Activated B cell treated with CpG ODN at 0.5 μM for 24 hours (primary cell): ENCODE measurements around the gene NLK. TPM values are rescaled to one million over a fixed set of nuclear protein-coding genes. Genes with fewer than 3 reads are reported as not detected.
"Not testable (repeated sequence)": the region's sequence is repeated elsewhere in the genome, so short reads cannot be mapped to it uniquely, and the experiment has no call there.

Source experiments
- ATAC-seq: fragments of 200-7000 bp; cut with Tn5 transposase; one replicate; pipeline ENCODE4 v1.10.0; 2021; ENCODE audit warnings: low read depth, mild to moderate bottlenecking, moderate library complexity
- CTCF ChIA-PET: fragments of 350-600 bp; sonication (Branson Sonifier 250); formaldehyde crosslinking; loops from one replicate; lab custom pipeline; 2021; ENCODE audit warnings: antibody characterized with exemption; lab: Charles Lee
- POLR2A ChIA-PET: fragments of 350-600 bp; sonication (Branson Sonifier 250); formaldehyde crosslinking; loops from one replicate; lab custom pipeline; 2021; ENCODE audit warnings: antibody characterized with exemption; lab: Charles Lee
- DNase-seq: peaks from one replicate; pipeline ENCODE4 v3.0.0; 2022
- H3K27ac Mint-ChIP-seq: one replicate; pipeline ENCODE4 v1.8.0; 2020; ENCODE audit warnings: mixed read lengths
- H3K27me3 Mint-ChIP-seq: one replicate; pipeline ENCODE4 v1.8.0; 2021; ENCODE audit warnings: mixed read lengths
- H3K36me3 Mint-ChIP-seq: one replicate; pipeline ENCODE4 v1.8.0; 2021; ENCODE audit warnings: low read depth, mixed read lengths
- H3K4me1 Mint-ChIP-seq: one replicate; pipeline ENCODE4 v1.8.0; 2021; ENCODE audit warnings: mixed read lengths
- H3K4me3 Mint-ChIP-seq: one replicate; pipeline ENCODE4 v1.8.0; 2020; ENCODE audit warnings: mild to moderate bottlenecking, mixed read lengths
- H3K9me3 Mint-ChIP-seq: one replicate; pipeline ENCODE4 v1.8.0; 2020; ENCODE audit warnings: mixed read lengths
- CTCF ChIP-seq: fragments of 200-600 bp; IDR thresholded peaks from one replicate; pipeline ENCODE4 v1.8.0; 2022; ENCODE audit warnings: antibody characterized with exemption, mild to moderate bottlenecking
- intact Hi-C: fragments of 100-400 bp; cut with micrococcal nuclease; formaldehyde crosslinking; loops from one replicate; pipeline ENCODE4 v1.15.1; 2024
- total RNA-seq: library from RNA; stranded (reverse); gene quantifications from 2 replicates; pipeline ENCODE4 v1.2.3, GENCODE V29; 2022

The NLK gene
- total RNA-seq, 1 donor from 2014 or later: 24.6 TPM

DNA sequence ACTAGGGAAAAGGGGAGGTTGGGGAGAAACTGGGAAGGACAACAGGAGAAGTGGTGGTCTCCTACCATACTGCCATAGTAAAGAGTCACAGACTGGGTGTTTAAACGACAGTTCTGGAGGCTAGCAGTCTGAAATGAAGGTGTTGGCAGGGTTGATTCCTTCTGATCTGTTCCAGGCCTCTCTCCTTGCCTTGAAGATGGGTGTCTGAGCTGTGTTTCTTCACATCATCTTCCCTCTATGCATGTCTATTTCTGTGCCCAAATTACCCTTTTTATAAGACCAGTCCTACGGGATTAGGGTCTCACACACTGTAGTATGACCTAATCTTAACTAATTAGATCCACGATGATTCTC lies 196.8 kb downstream of the NLK start:
- POLR2A ChIA-PET: no interaction called here

DNA sequence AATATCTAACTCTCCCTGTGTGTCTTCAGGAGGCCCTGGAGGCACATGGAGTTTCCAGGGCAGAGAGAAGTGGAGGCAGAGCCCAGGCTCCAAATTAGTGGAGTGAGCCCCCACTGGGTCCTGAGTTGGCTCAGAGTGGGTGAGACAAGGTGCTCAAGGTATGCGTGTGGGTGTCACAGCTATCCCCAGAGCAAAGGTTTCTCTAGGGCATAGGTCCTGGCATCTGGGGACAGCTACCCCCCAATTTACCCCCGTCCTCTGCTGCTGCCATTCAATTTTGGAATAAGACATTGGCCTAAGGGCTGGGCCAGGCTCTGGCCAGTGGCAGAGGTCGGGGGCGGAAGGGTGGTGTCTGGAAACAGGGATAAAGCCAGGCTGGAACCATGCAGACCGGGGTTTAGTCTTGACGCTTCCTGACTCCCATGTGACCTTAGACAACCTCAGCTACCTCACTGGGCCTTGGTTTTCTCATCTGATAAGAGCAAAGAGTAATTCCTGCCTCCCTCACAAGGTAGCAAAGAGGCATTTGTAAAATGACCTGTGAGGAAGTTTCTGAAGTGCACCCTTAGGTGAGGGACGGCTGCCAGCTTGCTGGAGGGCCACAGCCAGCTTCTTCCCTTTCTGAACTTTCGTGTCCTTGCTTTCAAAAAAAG lies 198.3 kb downstream of the NLK start:
- no peaks in the 10 kb centered on the region for H3K4me1 Mint-ChIP-seq
- POLR2A ChIA-PET: no interaction called here
- no peak overlapping the region for H3K27ac Mint-ChIP-seq
- intact Hi-C loops: no loop called here
- H3K27me3 Mint-ChIP-seq: peaks cover 10% of the 10 kb centered on the region
- ATAC-seq: no peak
- no peak for DNase-seq
- H3K9me3 Mint-ChIP-seq: no peaks in the 10 kb centered on the region
- no peaks in the 10 kb centered on the region for H3K36me3 Mint-ChIP-seq
- CTCF ChIA-PET: no interaction called here
- no peak overlapping the region for H3K4me3 Mint-ChIP-seq
- no peak for TF ChIP-seq CTCF

More for the DNA sequence above, 196.8 kb downstream of the NLK start:
- H3K27me3 Mint-ChIP-seq: peaks cover 15% of the 10 kb centered on the region
- intact Hi-C loops: no loop called here
- H3K36me3 Mint-ChIP-seq: no peaks in the 10 kb centered on the region
- CTCF ChIA-PET: no interaction called here
- DNase-seq (no peak), ATAC-seq (no peak)
- H3K9me3 Mint-ChIP-seq: no peaks in the 10 kb centered on the region
- no peaks in the 10 kb centered on the region for H3K4me1 Mint-ChIP-seq
- no peak for TF ChIP-seq CTCF
- no peak overlapping the region for H3K4me3 Mint-ChIP-seq
- no peak overlapping the region for H3K27ac Mint-ChIP-seq

DNA sequence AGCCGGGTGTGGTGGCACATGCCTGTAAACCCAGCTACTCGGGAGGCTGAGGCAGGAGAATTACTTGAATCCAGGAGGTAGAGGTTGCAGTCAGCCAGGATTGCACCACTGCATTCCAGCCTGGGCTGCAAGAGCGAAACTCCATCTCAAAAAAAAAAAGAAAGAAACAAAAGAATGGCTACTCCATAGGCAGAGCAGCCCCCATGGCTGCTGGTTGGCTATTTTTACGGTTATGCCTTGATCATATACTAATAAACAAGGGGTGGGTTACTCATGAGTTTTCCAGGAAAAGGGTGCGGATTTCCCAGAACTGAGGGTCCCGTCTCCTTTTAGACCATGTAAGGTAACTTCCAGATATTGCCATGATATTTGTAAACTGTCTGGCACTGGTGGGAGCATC lies 200.3 kb downstream of the NLK start:
- Mint-ChIP-seq H3K4me1 (no peaks in the 10 kb centered on the region), H3K36me3 (no peaks in the 10 kb centered on the region), H3K9me3 (no peaks in the 10 kb centered on the region), H3K4me3 (no peak overlapping the region), H3K27me3 (peaks cover 7% of the 10 kb centered on the region), H3K27ac (no peak overlapping the region)
- ATAC-seq (no peak), DNase-seq (no peak)
- intact Hi-C loops: no loop called here
- CTCF ChIA-PET: no interaction called here
- POLR2A ChIA-PET: interaction anchor here (0.7 kb wide), 1 partner anchor 205 kb away, joined by 3 read pairs; no protein-coding TSS in a partner anchor
- no peak for TF ChIP-seq CTCF

DNA sequence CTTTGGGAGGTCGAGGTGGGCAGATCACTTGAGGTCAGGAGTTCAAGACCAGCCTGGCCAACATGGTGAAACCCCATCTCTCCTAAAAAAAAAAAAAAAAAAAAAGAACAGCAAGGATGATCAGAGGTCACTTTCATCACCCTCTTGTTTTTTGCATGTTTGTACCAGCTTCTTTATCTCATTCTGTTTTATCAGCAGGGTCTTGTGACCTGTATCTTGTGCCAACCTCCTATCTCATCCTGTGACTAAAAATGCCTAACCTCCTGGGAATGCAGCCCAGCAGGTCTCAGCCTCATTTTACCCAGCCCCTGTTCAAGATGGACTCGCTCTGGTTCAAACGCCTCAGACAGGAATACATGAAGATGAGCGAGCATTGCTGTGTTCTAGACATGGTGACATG lies 200.8 kb downstream of the NLK start:
- ATAC-seq, H3K27ac Mint-ChIP-seq, CTCF ChIA-PET, H3K27me3 Mint-ChIP-seq, intact Hi-C loops, H3K36me3 Mint-ChIP-seq, H3K4me3 Mint-ChIP-seq, DNase-seq, POLR2A ChIA-PET, H3K4me1 Mint-ChIP-seq, H3K9me3 Mint-ChIP-seq: not testable (repeated sequence)

DNA sequence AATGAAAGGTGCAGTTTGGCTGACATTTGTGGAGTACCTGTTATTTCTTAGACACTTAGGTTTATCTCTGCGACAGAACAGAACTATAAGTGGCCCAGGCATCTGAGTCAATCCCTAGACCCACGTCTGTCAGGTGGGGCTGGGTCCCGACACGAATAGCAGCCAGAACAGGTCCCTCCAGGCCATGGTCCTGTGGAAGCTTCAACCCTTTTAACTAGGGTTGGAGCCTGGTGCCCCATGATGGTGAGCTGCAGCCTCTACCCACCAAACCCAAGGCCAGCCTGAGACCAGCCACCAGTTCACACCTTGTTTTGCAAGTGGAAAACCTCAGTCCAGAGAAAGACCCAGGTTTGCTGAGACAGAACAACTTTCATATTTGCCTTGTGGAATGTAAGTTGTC lies 202.0 kb downstream of the NLK start:
- Mint-ChIP-seq H3K27ac (no peak overlapping the region), H3K9me3 (no peaks in the 10 kb centered on the region), H3K36me3 (no peaks in the 10 kb centered on the region), H3K27me3 (peaks cover 7% of the 10 kb centered on the region), H3K4me1 (no peaks in the 10 kb centered on the region), H3K4me3 (no peak overlapping the region)
- POLR2A ChIA-PET: no interaction called here
- intact Hi-C loops: no loop called here
- CTCF ChIA-PET: no interaction called here
- no peak for DNase-seq
- TF ChIP-seq CTCF: no peak
- no peak for ATAC-seq

Other genes with a start within 250 kb of the NLK start
- not detected in 2 replicates for gene NOS2, start 242.1 kb upstream of the NLK start, total RNA-seq
- 7.2 and 7.5 TPM in 2 replicates for gene LYRM9, start 149.3 kb upstream of the NLK start, total RNA-seq